Measurements from ENCODE around the gene OTOGL. TPM values are rescaled to one million over a fixed set of nuclear protein-coding genes. Genes with fewer than 3 reads are reported as not detected.

The OTOGL gene
- total RNA-seq, 4 donors from 2014 or later, result 0.13 to 1.7 (median 0.23) TPM

GRCh38 chr12:80401191-80401590 lies 301.9 kb downstream of the OTOGL start:
- no peak for DNase-seq
- Histone ChIP-seq H3K4me3 (no peak overlapping the region), H3K36me3 (no peaks in the 10 kb centered on the region), H3K27me3 (no peaks in the 10 kb centered on the region), H3K27ac (no peak overlapping the region), H3K9me3 (no peaks in the 10 kb centered on the region), H3K4me1 (no peaks in the 10 kb centered on the region)
- TF ChIP-seq POLR2A (IDR thresholded peaks at IDR 0.05), result no peak
- no peak for TF ChIP-seq CTCF (IDR thresholded peaks at IDR 0.05)

GRCh38 chr12:80404629-80405028 lies 305.3 kb downstream of the OTOGL start:
- H3K36me3 ChIP-seq, result no peaks in the 10 kb centered on the region
- H3K4me3 ChIP-seq, result no peak overlapping the region
- TF ChIP-seq POLR2A (IDR thresholded peaks at IDR 0.05) (no peak), CTCF (IDR thresholded peaks at IDR 0.05) (no peak)
- H3K9me3 ChIP-seq, result no peaks in the 10 kb centered on the region
- no peak for DNase-seq
- no peaks in the 10 kb centered on the region for H3K27me3 ChIP-seq
- no peaks in the 10 kb centered on the region for H3K4me1 ChIP-seq
- no peak overlapping the region for H3K27ac ChIP-seq

GRCh38 chr12:80406253-80406652 lies 306.9 kb downstream of the OTOGL start:
- DNase-seq, result no peak
- TF ChIP-seq CTCF (IDR thresholded peaks at IDR 0.05) (no peak), POLR2A (IDR thresholded peaks at IDR 0.05) (no peak)
- Histone ChIP-seq H3K36me3 (no peaks in the 10 kb centered on the region), H3K9me3 (no peaks in the 10 kb centered on the region), H3K4me3 (no peak overlapping the region), H3K27ac (no peak overlapping the region), H3K4me1 (no peaks in the 10 kb centered on the region), H3K27me3 (no peaks in the 10 kb centered on the region)

GRCh38 chr12:80411787-80412186 lies 312.4 kb downstream of the OTOGL start:
- Histone ChIP-seq H3K4me1 (no peaks in the 10 kb centered on the region), H3K4me3 (no peak overlapping the region), H3K27me3 (no peaks in the 10 kb centered on the region), H3K36me3 (no peaks in the 10 kb centered on the region), H3K9me3 (no peaks in the 10 kb centered on the region), H3K27ac (no peak overlapping the region)
- TF ChIP-seq CTCF (IDR thresholded peaks at IDR 0.05) (no peak), POLR2A (IDR thresholded peaks at IDR 0.05) (no peak)
- no peak for DNase-seq

GRCh38 chr12:80412343-80412953 lies 313.1 kb downstream of the OTOGL start:
- Histone ChIP-seq H3K4me3 (no peak overlapping the region), H3K36me3 (no peaks in the 10 kb centered on the region), H3K27me3 (no peaks in the 10 kb centered on the region), H3K27ac (no peak overlapping the region), H3K4me1 (no peaks in the 10 kb centered on the region), H3K9me3 (no peaks in the 10 kb centered on the region)
- no peak for TF ChIP-seq POLR2A (IDR thresholded peaks at IDR 0.05)
- peak in 5 of 6 experiments; percentile 39 to 59 (median 57) for TF ChIP-seq CTCF (IDR thresholded peaks at IDR 0.05)
- no peak for DNase-seq

GRCh38 chr12:80413462-80413861 lies 314.1 kb downstream of the OTOGL start:
- Histone ChIP-seq H3K36me3 (no peaks in the 10 kb centered on the region), H3K4me1 (no peaks in the 10 kb centered on the region), H3K4me3 (no peak overlapping the region), H3K9me3 (no peaks in the 10 kb centered on the region), H3K27me3 (no peaks in the 10 kb centered on the region), H3K27ac (no peak overlapping the region)
- no peak for DNase-seq
- TF ChIP-seq POLR2A (IDR thresholded peaks at IDR 0.05) (no peak), CTCF (IDR thresholded peaks at IDR 0.05) (no peak)
